Peyer's patch (tissue), 4 donors: ENCODE data around the gene LUZP2.

Experiments used
- CTCF ChIP-seq, 6 experiments: fragments of 450-650 bp in 4 of 6; fragments of 200-600 bp in 2 of 6; sonication (generic) in 1 of 6; IDR thresholded peaks; one replicate each; pipeline ENCODE4 v1.5.1; 2017 to 2019; ENCODE audit warnings: antibody characterized with exemption in 6 of 6, mild to moderate bottlenecking in 3 of 6, moderate library complexity in 1 of 6
- POLR2A ChIP-seq, 2 donors: fragments of 450-650 bp; IDR thresholded peaks; one replicate each; pipeline ENCODE4 v1.5.1; 2017; ENCODE audit warnings: antibody characterized with exemption in 2 of 2, mild to moderate bottlenecking in 2 of 2, moderate library complexity in 2 of 2

DNA sequence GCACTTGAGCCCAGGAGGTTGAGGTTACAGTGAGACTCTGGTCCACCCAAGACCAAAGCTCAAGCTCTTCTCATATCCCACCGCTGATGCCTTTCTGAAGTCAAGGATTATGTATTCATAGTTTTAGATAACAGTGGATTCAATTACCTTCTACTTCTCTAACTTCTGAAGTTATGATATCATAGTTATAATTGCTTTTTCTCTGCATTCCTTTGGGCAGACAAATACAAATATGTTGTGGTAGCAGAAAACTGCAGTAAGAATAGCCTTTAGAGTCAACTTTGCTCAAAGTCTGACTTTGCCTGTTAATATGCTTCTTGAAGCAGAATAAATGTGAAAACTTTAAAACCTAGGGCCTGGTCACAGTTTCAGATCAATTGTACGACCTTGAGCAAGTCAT lies 94.4 kb downstream of the LUZP2 start:
- TF ChIP-seq CTCF (IDR thresholded peaks at IDR 0.05) (no peak), POLR2A (IDR thresholded peaks at IDR 0.05) (no peak)
